ENCODE data around the gene ST6GALNAC6.

ST6GALNAC6 gene, protein sequence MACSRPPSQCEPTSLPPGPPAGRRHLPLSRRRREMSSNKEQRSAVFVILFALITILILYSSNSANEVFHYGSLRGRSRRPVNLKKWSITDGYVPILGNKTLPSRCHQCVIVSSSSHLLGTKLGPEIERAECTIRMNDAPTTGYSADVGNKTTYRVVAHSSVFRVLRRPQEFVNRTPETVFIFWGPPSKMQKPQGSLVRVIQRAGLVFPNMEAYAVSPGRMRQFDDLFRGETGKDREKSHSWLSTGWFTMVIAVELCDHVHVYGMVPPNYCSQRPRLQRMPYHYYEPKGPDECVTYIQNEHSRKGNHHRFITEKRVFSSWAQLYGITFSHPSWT

DNA sequence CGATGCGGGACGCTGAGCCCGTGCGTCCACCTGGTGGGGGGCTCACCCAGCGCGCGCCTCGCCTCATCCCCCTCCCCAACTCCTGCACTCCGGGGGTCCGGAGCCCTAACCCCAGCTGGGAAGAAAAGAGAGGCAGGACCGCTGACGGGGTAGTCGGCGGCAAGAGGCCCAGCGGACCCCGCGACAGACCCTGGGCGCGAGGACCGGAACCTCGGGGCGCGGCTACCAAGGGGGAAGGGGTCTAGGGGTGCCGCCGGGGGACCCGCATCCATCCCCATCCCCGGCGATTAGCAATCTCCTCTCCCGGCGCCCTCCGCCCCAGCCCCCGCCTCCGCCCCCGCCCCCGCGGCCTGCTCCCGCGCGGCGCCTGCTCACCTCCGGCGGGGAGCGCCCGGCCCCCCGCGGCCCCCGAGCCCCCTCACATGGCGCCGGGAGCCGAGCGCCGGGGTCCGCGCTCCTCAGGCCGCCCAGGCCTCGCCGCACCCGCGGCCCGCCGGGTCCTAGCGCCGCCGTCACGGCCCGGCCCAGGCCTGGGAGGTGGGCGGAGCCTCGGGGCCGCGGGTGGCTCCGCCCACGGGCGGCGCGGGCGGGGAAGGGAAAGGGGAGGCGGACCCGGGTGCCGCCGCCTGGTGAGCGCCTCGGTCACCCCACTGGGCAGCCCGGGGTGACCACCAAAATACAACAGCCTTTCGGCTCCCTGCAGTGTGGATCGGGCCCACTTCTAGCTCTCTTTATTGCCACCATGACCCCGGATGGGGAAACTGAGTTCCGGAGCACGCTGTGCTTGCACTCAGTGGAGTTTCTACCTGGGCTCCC is at the start of gene ST6GALNAC6:
Gene ST6GALNAC6 (minus strand): TSS at position 476 of the 816 bp plus-strand sequence. CDS start 1,622 bp downstream, outside the sequence.
- no peak for DNase-seq (ENCODE audit: low spot score)

DNA sequence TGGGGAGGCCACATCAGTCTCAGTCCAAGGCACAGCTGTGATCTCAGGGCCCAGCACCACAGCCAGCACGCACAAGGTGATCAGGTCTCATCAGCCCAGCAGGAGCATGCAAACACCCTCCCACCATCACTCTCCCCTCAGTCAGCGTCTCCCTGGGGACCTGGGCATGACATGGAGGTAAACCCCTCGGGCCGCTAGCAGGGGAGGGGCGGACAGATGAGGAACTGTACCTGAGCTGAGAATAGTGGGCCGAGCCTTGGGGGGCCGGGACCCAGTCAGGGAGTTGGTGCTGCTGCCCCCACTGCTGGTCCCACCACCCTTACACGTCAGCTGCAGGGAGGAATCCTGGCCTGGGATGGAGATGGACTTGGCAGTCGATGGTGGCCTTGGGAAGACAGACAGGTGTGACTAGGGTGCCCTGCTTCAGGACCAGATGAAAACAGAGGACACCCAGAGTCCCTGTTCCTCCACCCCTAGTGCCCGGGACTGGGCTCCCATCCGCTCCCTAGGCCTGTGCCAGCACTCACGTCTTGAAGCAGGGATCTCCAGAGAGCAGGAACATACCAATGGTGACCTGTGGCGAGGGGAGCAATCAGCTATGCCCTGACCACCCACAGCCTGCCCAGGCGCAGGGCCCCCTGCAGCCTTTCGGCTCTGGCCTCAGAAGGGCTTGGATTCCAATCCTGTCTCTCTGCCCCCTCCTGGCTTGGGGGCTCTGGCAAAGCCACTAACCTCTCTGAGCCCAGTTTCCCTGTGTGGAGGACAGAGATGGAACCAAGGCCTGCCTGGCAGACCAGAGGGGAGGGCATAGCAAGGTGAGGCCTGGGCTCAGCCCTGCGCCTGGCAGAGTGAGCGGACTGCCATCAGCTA is 48.7 kb upstream of the ST6GALNAC6 start:
- DNase-seq (ENCODE audit: low spot score) = no peak

DNA sequence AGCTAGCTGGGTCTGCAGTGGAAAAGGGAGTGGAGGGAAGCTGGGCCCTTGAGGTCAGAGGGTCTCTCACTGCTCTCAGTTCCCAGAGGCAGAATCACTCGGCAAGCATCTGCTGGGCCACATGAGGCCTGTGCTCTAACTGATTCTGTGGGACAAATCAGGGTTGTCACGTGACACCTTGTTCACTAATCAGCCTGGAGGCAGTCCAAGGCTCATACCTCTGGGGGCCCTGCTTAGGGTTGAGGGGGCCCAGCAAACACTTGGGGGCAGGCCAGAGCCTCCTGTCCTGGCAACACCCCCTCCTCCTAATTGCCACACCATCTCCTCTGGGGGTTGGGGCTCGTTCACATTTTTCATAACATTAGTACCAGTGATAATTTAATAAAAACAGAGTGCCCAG is 47.3 kb upstream of the ST6GALNAC6 start:
- no peak for DNase-seq (ENCODE audit: low spot score)

DNA sequence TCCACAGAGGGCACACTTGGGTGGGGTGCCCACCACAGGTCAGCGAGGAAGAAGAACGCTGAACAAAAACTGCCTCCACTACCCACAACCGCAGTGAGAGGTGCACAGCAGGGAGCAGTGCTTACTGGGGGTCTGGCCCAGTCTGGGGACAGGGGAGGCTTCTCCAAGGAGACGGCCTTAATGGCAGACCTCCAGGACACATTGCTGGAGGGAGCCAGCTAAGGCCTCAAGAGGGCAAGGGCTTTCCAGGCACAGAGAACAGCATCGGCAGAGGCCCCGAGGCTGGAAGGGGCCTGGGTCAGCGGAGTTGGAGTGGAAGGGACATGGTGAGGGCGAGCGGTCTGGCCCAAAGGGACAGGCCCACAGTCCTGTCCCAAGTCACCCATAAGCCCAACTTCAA is 46.5 kb upstream of the ST6GALNAC6 start:
- DNase-seq (ENCODE audit: low spot score) = no peak

DNA sequence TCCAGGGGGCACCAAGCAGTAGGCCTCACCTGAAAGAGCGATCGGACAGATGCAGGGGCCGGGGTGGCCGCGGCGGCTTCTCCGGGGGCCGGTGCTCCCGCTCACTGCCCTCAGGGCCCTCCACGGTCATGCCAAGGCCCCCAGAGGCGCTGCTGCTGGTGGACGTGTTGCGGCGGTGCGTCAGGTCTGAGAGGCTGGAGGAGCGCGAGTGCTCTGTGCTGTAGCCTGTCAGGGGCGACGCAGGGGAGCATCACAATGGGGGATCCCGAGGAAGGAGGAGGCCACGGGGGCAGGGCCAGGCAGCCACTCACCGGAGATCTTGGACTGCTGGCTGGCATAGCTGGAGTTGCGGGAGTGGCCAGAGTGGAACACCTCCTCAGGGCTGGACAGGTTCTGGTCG is 45.9 kb upstream of the ST6GALNAC6 start:
- no peak for DNase-seq (ENCODE audit: low spot score)

DNA sequence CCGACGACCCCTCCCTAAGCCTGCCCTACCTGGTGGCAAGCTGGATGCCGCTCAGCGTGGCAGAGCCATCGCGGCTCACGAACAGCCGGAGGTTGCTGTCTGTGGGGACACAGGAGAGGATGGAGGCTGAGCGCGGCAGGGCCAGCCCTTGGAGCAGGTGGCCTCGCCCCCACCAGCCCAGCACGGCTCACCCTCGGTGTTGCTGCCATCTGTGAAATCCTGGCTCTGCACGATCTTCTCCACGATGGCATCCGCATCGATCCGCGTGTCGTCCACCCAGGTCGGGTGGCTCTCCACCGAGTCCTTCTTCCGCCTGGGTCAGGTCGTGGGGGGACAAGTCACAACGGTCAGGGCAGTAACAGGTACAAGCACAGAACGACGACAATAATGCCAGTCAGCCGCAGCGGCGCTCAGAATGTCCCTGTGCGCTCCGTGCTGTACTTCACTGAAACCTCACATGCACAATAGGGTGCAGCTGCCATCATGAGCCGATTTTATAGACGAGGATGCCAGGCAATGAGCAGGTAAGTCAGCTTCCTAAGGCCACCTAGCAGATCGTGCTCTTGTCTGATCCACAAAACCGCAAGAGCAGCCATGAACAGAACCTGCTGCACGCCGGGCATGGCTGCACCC is 45.3 kb upstream of the ST6GALNAC6 start:
- DNase-seq (ENCODE audit: low spot score) = no peak

DNA sequence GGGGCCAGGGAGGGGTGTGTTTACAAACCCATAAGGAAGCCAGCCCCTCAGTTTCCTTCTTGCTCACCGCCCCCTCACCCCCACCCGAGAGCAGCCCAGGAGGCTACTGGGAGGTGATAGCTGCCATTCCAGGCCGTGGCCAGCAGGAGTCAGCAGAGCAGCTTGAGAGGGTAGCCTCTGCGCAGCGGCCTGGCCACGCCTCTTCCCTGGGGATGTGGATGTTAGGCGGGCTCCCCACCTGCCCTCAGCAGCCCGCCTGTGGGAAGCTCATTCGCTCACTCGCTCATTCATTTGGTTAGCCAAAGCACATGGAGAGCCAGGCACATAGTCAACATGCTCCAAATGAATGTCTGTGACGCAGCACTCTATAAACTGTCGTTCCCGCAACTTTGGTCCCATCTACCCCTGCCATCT is 44.3 kb upstream of the ST6GALNAC6 start:
- peak; percentile 75 for DNase-seq (ENCODE audit: low spot score)

DNA sequence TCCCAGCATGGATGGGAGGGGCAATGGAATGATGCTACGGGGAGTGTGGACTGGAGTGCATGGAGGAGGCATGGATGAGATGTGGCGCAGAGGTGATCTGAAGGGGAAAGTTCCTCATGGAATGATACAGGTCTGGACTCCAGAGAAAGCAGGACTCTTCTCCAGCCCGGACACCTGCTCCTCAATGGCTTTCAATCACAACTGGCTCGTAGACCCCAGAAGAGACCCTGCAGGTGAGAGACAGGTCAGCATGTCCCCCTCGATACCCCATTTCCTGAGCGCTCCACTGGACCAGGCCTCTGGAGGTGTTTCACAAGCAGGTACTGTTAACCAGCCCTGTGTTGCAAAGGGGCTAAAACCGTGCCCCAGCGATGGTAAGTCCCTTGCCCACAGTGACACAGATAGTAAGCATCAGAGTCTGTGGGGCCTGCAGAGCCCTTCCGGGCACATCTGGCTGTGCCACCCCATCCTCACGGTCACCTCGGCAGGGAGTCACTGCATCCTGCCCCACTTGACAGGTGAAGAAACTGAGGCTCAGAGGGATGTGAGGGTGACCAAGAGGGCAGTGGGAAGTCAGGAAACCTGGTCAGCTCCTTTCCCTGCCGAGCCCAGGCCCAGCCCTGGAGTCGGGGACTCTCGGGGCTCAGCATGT is 43.7 kb upstream of the ST6GALNAC6 start:
- DNase-seq (ENCODE audit: low spot score) = no peak

DNA sequence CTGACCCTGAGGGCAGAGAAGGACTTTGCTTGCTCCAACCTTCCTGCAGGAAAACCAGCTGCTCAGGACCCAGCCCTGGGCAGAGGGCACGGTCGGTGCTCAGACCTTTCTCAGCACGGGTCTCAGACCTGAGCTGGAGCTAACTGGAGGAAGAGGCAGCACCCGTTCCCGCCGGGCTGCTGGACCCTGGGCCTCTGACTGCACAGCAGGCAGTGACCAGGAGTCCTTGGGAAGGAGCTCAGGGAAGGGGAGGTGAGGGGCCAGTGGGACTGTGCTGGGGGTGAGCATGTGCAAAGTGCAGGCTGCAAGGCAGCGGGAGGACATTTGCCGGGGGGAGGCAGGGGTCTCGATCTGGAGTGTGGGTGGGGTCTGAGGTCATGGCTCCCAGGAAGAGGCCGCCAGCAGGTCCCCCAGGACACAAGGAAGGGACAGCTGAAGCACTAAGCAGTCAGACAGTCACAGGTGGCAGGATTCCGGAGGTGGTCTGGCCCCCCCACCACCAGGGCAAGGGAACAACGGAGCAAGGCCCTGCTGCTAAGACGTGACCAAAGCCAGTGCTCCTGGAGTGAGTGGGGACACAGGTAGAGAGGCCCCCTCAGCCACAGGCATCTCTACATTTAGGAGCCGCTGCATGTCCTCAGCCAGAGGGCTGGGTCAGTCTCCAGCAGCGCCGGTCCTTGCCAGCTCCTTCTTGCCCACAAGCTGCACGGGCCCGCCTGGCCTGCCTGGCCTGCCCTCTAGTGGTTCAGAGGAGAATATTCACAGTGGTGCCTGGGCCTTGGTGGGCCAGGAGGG is 43.0 kb upstream of the ST6GALNAC6 start:
- peak; percentile 48 for DNase-seq (ENCODE audit: low spot score)

DNA sequence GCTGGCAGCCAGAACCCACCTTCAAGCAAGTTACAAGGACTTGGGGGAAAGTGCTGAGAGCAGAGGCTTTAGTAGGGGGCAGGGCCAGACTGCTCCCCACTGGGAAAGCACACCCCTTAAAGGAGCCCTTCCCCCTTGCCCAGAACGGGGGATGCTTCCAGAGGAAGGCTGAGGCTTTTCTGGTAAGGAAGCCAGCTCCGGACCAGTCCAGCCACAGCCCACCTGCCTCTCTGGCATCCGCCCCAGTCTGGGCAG is 42.5 kb upstream of the ST6GALNAC6 start:
- DNase-seq (ENCODE audit: low spot score) = no peak

DNA sequence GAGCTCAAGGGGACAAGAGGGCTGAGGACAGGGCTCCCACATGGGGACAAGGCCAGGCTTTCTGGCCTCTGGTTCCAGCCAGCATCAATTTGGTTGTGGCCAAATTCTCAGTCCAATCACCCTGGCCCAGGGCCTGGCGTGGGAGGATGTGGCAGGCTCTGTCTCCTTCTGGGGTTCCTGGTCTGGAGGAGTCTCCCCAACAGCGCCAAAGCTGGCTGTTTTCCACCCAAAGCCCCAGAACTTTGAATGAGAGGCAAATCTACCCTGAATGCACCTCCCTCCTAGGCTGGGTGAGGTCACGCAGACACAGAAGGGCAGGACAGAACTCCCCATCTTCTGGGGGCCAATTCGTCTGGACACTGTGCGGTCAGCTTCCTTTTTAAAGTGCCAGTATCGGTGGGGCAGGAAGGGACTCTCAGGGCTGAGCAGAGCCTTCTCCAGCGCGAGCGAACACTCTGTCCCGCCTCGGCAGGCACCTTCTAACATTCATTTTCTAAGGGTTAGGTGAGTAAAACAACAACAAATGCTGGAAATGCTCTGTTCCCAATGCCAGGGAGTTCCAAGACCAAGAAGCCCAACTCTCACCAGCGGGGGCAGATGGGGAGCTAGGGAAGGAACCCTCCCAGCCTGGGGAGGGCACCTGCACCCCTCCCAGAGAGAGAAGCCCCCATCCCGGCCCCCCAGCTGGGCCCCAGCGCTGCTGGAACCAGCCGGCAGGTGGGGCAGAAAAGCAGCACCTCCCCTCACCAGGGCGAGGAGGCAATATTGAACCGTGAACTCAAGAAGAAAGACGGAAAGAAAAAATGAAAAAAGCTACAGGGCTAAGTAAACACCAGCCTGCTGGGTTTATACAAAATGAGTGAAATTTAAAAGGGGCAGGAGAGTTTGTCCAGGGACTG is 41.9 kb upstream of the ST6GALNAC6 start:
- DNase-seq (ENCODE audit: low spot score) = no peak

DNA sequence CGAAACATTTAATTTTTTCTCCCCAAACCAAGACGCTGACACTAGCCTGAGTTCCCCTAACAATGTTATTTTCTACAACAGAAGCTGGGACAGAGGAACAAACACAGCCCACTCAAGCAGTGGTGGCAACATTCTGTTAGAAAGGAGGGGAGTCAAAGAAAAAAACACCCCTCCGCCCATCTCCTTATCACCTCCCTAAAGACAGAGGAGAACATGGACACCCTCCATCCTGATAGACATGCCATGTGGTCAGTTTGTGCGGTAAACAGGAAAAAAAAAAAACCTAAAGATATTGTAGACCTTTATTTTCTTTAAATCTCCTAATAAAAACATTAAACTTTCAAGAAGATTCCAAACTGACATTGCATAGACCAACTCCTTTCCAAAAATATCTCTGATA is 41.2 kb upstream of the ST6GALNAC6 start:
- DNase-seq (ENCODE audit: low spot score) = no peak

DNA sequence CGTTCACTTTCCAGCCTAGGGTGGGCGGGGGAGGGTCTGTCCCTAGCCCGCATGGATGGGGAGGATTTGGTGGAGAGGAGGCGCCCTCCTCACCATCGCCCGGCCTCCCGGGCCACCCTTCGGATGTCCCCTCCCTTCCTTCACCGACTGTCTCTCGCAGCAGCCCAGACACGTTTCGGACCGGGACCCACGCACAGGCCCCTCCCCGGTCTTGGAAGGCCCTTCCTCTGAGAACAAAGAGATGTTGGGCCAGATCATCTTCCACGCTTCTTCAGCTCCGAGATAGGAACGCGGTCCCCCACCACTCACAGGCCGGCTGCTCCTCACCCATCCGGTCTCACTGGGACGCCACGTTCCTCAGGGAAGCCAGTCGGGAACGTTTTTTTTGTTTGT is 38.9 kb upstream of the ST6GALNAC6 start:
- DNase-seq (ENCODE audit: low spot score) = no peak

DNA sequence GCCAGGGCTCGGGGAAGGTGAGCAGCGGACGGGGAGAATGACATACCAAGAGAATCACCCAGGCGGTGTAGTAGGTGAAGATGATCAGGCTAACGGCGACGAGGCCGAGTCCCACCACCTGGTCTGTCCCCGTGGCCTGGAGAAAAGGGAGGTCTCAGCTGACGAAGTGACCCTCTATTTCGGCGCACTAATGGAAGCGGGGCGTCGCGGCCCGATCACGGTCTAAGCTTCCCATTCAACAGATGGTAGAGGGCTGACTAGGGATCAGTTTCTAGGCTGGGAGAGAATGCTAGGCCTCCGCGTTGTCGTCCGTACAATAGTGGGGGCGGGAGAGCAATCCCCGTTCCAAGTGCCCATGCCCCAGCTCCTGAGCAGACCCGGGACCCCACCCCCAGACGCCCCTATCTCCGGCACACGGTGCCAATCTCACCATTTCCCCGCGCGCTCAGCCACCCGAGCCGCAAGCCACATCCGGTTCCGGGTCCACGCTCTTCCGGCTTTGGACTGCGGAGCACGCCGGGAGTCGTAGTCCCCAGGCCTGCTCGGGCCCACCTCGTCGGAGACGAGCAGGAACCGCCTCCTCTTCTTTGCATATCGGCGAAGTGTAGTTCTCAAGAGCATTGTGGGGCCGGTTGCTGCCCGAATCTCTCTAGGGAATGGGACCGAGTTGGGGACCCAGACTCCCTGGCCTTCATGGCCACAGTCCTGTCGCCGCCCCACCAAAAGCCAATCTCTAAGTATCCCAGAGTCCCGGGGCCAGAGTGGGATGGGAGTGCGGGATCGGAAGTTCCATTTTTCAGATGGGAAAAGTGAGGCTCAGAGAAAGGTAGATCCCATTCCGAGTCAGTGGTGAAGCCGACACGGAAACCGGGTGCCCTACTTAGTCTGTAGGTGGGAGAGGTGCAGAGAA is 38.2 kb upstream of the ST6GALNAC6 start, which contains the start of gene DPM2:
Gene DPM2 (minus strand): TSS at position 467 of the 910 bp plus-strand sequence. CDS start 34 bp downstream, at position 433.
- peak; percentile 84 for DNase-seq (ENCODE audit: low spot score)

DNA sequence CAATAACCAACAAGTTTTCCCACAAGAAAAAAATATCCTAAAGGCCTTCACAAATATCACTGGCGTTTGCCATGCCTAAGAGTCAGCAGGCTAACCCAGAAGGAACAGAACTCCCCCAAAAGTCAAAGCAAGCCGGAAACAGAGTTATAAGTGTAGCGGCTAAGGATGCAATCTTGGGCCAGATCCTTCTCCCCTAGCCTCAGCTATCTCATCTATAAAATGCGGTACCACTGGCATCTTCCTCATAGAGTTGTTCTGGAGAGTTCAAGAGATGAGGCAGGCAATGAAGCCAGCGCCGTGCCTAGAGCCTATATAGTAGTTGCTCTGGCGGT is 37.6 kb upstream of the ST6GALNAC6 start:
- DNase-seq (ENCODE audit: low spot score) = no peak

DNA sequence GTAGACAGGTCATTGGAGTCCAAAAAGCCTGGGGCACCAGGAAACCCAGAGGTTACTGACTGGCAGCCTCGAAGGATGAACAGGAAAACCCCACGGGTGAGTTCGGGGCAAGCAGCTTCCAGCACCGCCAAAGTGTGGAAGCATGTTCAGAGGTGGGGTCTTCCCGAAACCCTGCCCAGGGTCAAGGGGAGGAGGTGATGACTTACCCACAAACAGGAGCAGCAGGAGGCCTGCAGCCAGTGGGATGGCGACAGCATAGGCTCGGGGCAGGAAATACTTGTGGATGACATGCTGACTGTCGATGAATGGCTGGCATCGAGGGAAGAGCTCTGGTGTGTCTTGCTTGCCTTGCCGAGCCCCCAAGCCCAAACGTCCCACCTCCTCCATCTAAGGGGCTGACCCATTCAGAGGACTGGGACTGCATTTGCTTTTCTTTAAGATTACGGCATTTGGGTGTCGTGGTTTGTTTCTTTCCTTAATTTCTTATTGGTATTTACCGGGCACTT is 37.0 kb upstream of the ST6GALNAC6 start:
- no peak for DNase-seq (ENCODE audit: low spot score)

DNA sequence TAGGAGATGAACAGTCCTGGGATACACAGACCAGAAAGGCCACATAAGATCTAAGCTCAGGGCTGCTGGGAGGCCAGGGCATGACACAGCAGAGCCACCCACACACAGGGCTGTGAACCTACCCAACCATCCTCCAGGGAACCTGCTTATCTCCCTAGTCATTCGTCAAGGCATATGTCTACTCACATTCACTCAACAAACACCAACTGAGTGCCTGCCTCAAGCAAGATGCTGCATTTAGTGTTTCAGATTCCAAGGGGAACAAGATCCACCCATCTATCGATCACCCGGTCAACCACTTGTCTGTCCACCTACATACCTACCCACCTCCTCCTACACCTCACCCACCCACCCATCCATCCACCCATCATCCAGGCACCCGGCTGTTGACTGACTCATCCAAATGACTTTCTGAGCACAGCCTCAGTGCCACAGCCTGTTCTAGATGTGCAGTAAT is 36.4 kb upstream of the ST6GALNAC6 start:
- DNase-seq (ENCODE audit: low spot score) = no peak

DNA sequence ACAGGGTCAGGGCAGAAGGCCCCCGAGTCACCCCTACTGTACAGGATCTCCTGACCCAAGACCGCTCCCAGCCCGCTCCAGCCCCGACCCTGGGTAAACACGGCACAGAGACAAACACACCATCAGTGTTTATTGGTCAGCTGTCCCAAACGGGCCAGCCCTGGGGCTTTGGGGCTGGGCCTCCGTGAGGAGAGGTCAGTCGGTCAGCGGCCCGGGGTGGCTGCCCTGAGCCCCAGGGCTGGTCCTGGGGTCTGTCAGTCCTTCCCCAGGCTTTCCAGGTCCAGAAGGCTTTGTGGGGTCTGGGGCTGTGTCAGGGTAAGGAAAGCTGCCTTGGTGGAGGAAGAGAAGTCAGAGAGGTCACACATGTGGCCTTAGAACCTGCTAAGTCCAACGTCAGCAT is 35.6 kb upstream of the ST6GALNAC6 start:
- no peak for DNase-seq (ENCODE audit: low spot score)

All from SW480 (cell line).